ENCODE results near the gene TCAF2.
"Not testable (repeated sequence)": the region's sequence is repeated elsewhere in the genome, so short reads cannot be mapped to it uniquely, and the experiment has no call there.

- TF ChIP-seq CTCF (IDR thresholded peaks at IDR 0.05; ENCODE audit: low read depth, low read length, missing input control); RAD21 (IDR thresholded peaks at IDR 0.05); REST (IDR thresholded peaks at IDR 0.05): not testable (repeated sequence)
Measured at GRCh38 chr7:143620058-143620457, 716 bp upstream of the TCAF2 start.

Data from liver (tissue), 3 donors.